ENCODE data around the gene ABLIM3. TPM values are rescaled to one million over a fixed set of nuclear protein-coding genes. Genes with fewer than 3 reads are reported as not detected.
A peak's percentile ranks its signal among the peaks of the same experiment; 100 is the strongest.
"Not testable (repeated sequence)": the region's sequence is repeated elsewhere in the genome, so short reads cannot be mapped to it uniquely, and the experiment has no call there.

Gene ABLIM3
- total RNA-seq, 2 experiments from 2014 or later = 0.07 TPM; not detected in 1

DNA sequence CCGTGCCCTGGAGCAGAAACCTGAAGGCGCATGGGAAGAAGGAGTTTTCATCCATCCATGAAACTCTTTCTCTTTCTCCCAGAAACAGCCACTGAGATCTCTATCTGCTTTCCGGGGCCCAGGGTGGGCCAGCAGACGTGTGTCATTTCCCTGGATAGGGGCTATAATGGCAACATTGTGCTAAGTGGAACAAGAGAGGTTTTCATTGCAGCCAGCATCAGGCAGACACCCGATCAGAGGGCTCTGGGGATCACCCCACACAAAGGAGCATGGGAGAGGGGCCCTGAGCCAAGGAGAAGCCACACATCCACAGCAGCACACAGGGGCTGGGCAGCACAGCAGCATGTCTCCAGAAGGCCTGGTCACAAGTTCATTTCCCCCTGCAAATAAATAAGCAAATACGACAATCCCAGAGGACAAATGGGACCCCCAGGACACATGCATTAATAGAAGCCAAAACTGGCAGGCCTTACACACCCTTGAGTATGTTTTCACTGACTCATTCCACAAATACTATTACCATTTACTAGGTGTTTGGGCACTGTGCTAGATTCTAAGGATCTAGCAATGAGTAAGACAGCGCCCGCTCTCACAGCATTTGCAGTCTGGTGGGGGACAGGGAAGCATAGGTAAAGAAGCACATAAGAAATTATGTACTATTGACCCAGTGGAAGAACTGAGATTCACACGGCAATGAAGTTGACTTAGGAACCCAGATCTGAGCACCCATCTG is 126.1 kb downstream of the ABLIM3 start:
- peaks cover 11% of the 10 kb centered on the region for H3K27me3 Mint-ChIP-seq

GRCh38 chr5:149268928-149269557 is 127.8 kb downstream of the ABLIM3 start:
- ChIA-PET POLR2A (no interaction called here), CTCF (interaction anchor here (0.6 to 2.4 kb wide), 17 partner anchors 8 to 701 kb away, joined by 3 to 16 read pairs (median 4); partner anchors contain the start of gene ABLIM3)
- peaks cover 2% of the 10 kb centered on the region for H3K9me3 Mint-ChIP-seq (ENCODE audit: low read depth)
- intact Hi-C loops (cut with DNase I, micrococcal nuclease) = loop anchor here (1.0 to 10.0 kb wide), 4 partner anchors 128 to 536 kb away; partner anchors contain the start of gene ABLIM3 (in 2 of the 2)
- H3K27ac Mint-ChIP-seq = no peak overlapping the region
- no peaks in the 10 kb centered on the region for H3K36me3 Mint-ChIP-seq (ENCODE audit: low read depth)
- DNase-seq (no peak), ATAC-seq (peak; percentile 45)
- H3K4me3 Mint-ChIP-seq = no peak overlapping the region
- H3K4me1 Mint-ChIP-seq = peaks cover 13% of the 10 kb centered on the region
- H3K27me3 Mint-ChIP-seq = peaks cover 23% of the 10 kb centered on the region

More for the DNA sequence above, 126.1 kb downstream of the ABLIM3 start:
- H3K36me3 Mint-ChIP-seq (ENCODE audit: low read depth) = no peaks in the 10 kb centered on the region
- ATAC-seq = no peak
- H3K9me3 Mint-ChIP-seq (ENCODE audit: low read depth) = peaks cover 2% of the 10 kb centered on the region
- no peak for DNase-seq
- no peak overlapping the region for H3K27ac Mint-ChIP-seq
- intact Hi-C loops (cut with DNase I, micrococcal nuclease) = loop anchor here (5.0 to 10.0 kb wide), 2 partner anchors 230 to 533 kb away; no protein-coding TSS in a partner anchor
- ChIA-PET CTCF (interaction anchor here (0.7 to 4.8 kb wide), 7 partner anchors 71 to 534 kb away, joined by 3 to 53 read pairs (median 4); partner anchors contain the start of gene ABLIM3), POLR2A (no interaction called here)
- peaks cover 12% of the 10 kb centered on the region for H3K4me1 Mint-ChIP-seq
- no peak overlapping the region for H3K4me3 Mint-ChIP-seq

GRCh38 chr5:149271195-149271715 is 130.0 kb downstream of the ABLIM3 start:
- peaks cover 23% of the 10 kb centered on the region for H3K27me3 Mint-ChIP-seq
- peak overlapping the region; percentile 49 for H3K4me3 Mint-ChIP-seq
- intact Hi-C loops (cut with DNase I, micrococcal nuclease) = loop anchor here in 1 of 2 experiments (5.0 kb wide), 1 partner anchor 449 kb away; no protein-coding TSS in a partner anchor
- ATAC-seq (no peak), DNase-seq (peak; percentile 20)
- H3K27ac Mint-ChIP-seq = no peak overlapping the region
- ChIA-PET CTCF (interaction anchor here (0.9 kb wide), 1 partner anchor 8 kb away, joined by 3 read pairs; no protein-coding TSS in a partner anchor), POLR2A (no interaction called here)
- H3K36me3 Mint-ChIP-seq (ENCODE audit: low read depth) = no peaks in the 10 kb centered on the region
- H3K4me1 Mint-ChIP-seq = peaks cover 6% of the 10 kb centered on the region
- peaks cover 2% of the 10 kb centered on the region for H3K9me3 Mint-ChIP-seq (ENCODE audit: low read depth)

- ChIA-PET POLR2A (no interaction called here), CTCF (interaction anchor here (0.6 to 1.5 kb wide), 3 partner anchors 10 to 131 kb away, joined by 3 to 5 read pairs (median 4); partner anchors contain the start of gene ABLIM3)
- H3K36me3 Mint-ChIP-seq (ENCODE audit: low read depth) = no peaks in the 10 kb centered on the region
- H3K4me1 Mint-ChIP-seq = peaks cover 6% of the 10 kb centered on the region
- DNase-seq (peak; percentile 52), ATAC-seq (peak; percentile 64)
- H3K9me3 Mint-ChIP-seq (ENCODE audit: low read depth) = peaks cover 2% of the 10 kb centered on the region
- H3K27ac Mint-ChIP-seq = peak within 1 kb of the TSS; percentile 72
- peak within 1 kb of the TSS; percentile 75 for H3K4me3 Mint-ChIP-seq
- intact Hi-C loops (cut with DNase I, micrococcal nuclease) = loop anchor here in 1 of 2 experiments (5.0 kb wide), 1 partner anchor 450 kb away; no protein-coding TSS in a partner anchor
- H3K27me3 Mint-ChIP-seq = peaks cover 23% of the 10 kb centered on the region
Measured at GRCh38 chr5:149271716-149272563, 130.6 kb downstream of the ABLIM3 start, which contains the start of gene AFAP1L1. Gene AFAP1L1 (plus strand): TSS chr5:149271859. CDS start chr5:149271969, 110 bp downstream.

DNA sequence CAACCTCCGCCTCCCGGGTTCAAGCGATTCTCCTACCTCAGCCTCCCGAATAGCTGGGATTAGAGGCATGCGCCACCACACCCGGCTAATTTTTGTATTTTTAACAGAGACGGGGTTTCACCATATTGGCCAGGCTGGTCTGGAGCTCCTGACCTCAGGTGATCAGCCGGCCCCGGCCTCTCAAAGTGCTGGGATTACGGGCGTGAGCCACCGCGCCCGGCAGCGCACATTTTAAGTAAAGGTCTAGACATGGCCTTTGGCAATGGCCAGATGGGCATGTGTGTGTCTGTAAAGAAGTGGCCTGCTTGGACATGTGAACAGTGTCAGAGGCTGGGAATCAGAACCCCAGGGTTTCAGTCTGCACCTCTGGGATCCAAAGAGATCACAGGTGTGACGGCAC is 131.5 kb downstream of the ABLIM3 start:
- H3K4me1 Mint-ChIP-seq; H3K36me3 Mint-ChIP-seq (ENCODE audit: low read depth); DNase-seq; POLR2A ChIA-PET; H3K9me3 Mint-ChIP-seq (ENCODE audit: low read depth); ATAC-seq; H3K27ac Mint-ChIP-seq: not testable (repeated sequence)
- intact Hi-C loops (cut with DNase I, micrococcal nuclease) = loop anchor here in 1 of 2 experiments (5.0 kb wide), 1 partner anchor 450 kb away; no protein-coding TSS in a partner anchor
- Mint-ChIP-seq H3K4me3 (peak overlapping the region; percentile 75), H3K27me3 (peaks cover 25% of the 10 kb centered on the region)
- CTCF ChIA-PET = interaction anchor here (0.6 to 1.5 kb wide), 3 partner anchors 11 to 132 kb away, joined by 3 to 5 read pairs (median 4); partner anchors contain the start of gene ABLIM3

- POLR2A ChIA-PET = no interaction called here
- no peak overlapping the region for H3K4me3 Mint-ChIP-seq
- peaks cover 29% of the 10 kb centered on the region for H3K27me3 Mint-ChIP-seq
Measured at GRCh38 chr5:149273237-149273636, 131.9 kb downstream of the ABLIM3 start.

GRCh38 chr5:149273950-149274349 is 132.7 kb downstream of the ABLIM3 start:
- Mint-ChIP-seq H3K27me3 (peaks cover 29% of the 10 kb centered on the region), H3K4me1 (peaks cover 6% of the 10 kb centered on the region), H3K9me3 (ENCODE audit: low read depth) (no peaks in the 10 kb centered on the region), H3K4me3 (no peak overlapping the region), H3K36me3 (ENCODE audit: low read depth) (no peaks in the 10 kb centered on the region), H3K27ac (no peak overlapping the region)
- intact Hi-C loops (cut with DNase I, micrococcal nuclease) = loop anchor here in 1 of 2 experiments (5.0 kb wide), 1 partner anchor 452 kb away; no protein-coding TSS in a partner anchor
- POLR2A ChIA-PET = no interaction called here
- CTCF ChIA-PET = interaction anchor here (3.1 kb wide), 1 partner anchor 9 kb away, joined by 12 read pairs; no protein-coding TSS in a partner anchor
- ATAC-seq (no peak), DNase-seq (no peak)

More at GRCh38 chr5:149273237-149273636, 131.9 kb downstream of the ABLIM3 start:
- no peak for DNase-seq
- H3K27ac Mint-ChIP-seq = no peak overlapping the region
- H3K36me3 Mint-ChIP-seq (ENCODE audit: low read depth) = no peaks in the 10 kb centered on the region
- H3K9me3 Mint-ChIP-seq (ENCODE audit: low read depth) = peaks cover 2% of the 10 kb centered on the region
- H3K4me1 Mint-ChIP-seq = peaks cover 6% of the 10 kb centered on the region
- no peak for ATAC-seq
- intact Hi-C loops (cut with DNase I, micrococcal nuclease) = loop anchor here in 1 of 2 experiments (5.0 kb wide), 1 partner anchor 451 kb away; no protein-coding TSS in a partner anchor
- CTCF ChIA-PET = interaction anchor here (1.5 kb wide), 1 partner anchor 132 kb away, joined by 5 read pairs; the partner anchor contains the start of gene ABLIM3

DNA sequence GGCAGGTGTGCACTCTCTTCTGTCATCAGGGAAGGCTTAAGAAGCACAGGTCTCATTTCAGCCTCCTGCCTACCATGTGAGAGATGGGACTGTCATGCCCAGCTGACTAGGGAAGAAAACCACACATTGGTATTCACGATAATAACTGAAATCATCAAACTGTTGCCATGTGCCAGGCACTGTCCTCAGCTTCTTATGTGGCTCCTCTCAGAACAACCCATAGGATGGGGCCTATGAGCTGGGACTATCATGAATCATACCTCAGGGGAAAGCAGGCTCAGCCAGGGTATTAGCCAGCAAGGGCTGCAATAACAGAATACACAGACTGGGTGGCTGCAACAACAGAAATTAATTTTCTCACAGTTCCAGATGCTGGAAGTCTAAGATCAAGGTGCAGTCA is 133.6 kb downstream of the ABLIM3 start:
- ATAC-seq (no peak), DNase-seq (no peak)
- Mint-ChIP-seq H3K36me3 (ENCODE audit: low read depth) (no peaks in the 10 kb centered on the region), H3K4me1 (peaks cover 6% of the 10 kb centered on the region), H3K9me3 (ENCODE audit: low read depth) (no peaks in the 10 kb centered on the region), H3K4me3 (no peak overlapping the region), H3K27ac (no peak overlapping the region), H3K27me3 (peaks cover 29% of the 10 kb centered on the region)
- CTCF ChIA-PET = interaction anchor here (0.8 to 3.1 kb wide), 2 partner anchors 10 to 135 kb away, joined by 5 to 12 read pairs; no protein-coding TSS in a partner anchor
- intact Hi-C loops (cut with DNase I, micrococcal nuclease) = loop anchor here in 1 of 2 experiments (5.0 kb wide), 1 partner anchor 453 kb away; no protein-coding TSS in a partner anchor
- POLR2A ChIA-PET = no interaction called here

DNA sequence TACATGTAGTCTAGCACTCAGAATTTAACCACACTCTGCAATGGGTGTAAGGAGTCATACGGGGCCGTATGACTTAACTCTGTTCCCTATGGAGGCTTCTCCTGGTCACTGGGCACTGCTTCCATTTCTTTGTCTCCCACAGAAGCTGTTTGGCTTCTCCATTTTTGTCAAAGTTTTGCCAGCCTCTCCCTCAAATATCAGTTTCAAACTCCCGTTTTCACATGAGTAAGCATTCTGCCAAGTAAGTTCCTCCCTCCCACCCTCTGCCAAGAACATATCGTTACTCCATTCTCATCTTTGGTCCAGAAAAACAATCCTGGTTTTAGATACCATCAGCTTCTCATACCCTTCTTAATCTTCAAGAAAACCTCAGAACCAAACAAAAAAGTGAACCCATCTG is 136.5 kb downstream of the ABLIM3 start:
- DNase-seq (no peak), ATAC-seq (no peak)
- POLR2A ChIA-PET = no interaction called here
- no peaks in the 10 kb centered on the region for H3K9me3 Mint-ChIP-seq (ENCODE audit: low read depth)
- intact Hi-C loops (cut with DNase I, micrococcal nuclease) = no loop called here
- H3K4me1 Mint-ChIP-seq = no peaks in the 10 kb centered on the region
- H3K36me3 Mint-ChIP-seq (ENCODE audit: low read depth) = no peaks in the 10 kb centered on the region
- CTCF ChIA-PET = interaction anchor here (0.7 to 2.0 kb wide), 3 partner anchors 9 to 261 kb away, joined by 3 to 8 read pairs (median 4); no protein-coding TSS in a partner anchor
- no peak overlapping the region for H3K27ac Mint-ChIP-seq
- peaks cover 18% of the 10 kb centered on the region for H3K27me3 Mint-ChIP-seq
- H3K4me3 Mint-ChIP-seq = no peak overlapping the region

GRCh38 chr5:149278451-149279210 is 137.3 kb downstream of the ABLIM3 start:
- H3K36me3 Mint-ChIP-seq (ENCODE audit: low read depth) = no peaks in the 10 kb centered on the region
- no peak overlapping the region for H3K4me3 Mint-ChIP-seq
- peaks cover 12% of the 10 kb centered on the region for H3K27me3 Mint-ChIP-seq
- no peaks in the 10 kb centered on the region for H3K4me1 Mint-ChIP-seq
- H3K9me3 Mint-ChIP-seq (ENCODE audit: low read depth) = no peaks in the 10 kb centered on the region
- POLR2A ChIA-PET = no interaction called here
- no peak for ATAC-seq
- intact Hi-C loops (cut with DNase I, micrococcal nuclease) = no loop called here
- H3K27ac Mint-ChIP-seq = no peak overlapping the region
- CTCF ChIA-PET = interaction anchor here (0.7 to 2.0 kb wide), 6 partner anchors 8 to 546 kb away, joined by 3 to 8 read pairs (median 4); no protein-coding TSS in a partner anchor
- no peak for DNase-seq
